ENCODE measurements around the gene TRIM63. TPM values are rescaled to one million over a fixed set of nuclear protein-coding genes. Genes with fewer than 3 reads are reported as not detected.

The TRIM63 gene
- total and polyA plus RNA-seq, 9 of the 15 experiments (the other 6 are each of a cell fraction or from before 2014, with no cell fraction given) = 0.08 to 0.57 (median 0.36) TPM

DNA sequence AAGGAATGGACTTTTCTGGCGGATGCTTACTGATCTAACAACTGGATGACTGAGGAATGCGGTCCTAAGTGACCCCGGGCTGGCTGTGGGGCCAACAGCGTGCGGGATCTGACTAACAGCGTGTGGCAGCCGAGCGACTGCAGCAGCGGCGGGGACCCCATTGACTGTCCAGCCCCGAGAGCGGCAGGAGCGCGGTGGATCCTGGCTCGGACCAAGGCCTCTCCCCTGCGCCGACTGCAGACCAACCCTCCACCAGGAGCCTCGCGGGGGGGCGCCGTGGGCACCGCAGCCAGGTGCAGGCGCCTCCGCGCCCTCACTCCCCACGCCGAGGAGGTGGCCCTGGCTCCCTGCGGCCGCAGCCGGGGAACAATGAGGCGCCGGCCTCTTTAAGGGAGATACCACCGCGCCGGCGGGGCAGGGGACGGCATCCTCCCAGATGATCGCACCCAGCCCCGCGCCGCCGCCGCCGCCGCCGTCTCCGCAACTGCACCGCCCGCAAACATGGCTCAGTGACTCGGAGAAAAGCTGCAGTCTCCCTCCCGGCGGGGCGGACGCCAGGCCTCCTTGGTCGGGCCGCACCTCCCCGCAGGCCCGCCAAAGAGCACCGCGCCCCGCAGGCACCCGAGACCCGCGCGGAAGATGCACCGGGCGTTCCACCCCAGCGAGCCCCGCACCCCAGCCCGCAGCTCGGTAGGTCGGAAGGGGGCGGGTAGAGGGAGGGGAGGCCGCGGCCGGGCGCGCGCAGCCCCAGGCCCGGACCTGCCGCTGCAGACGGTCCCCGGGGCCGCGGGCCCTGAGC, 43.5 kb upstream of the TRIM63 start (continued):
- TF ChIP-seq ZNF124 (CRISPR knock-in tag; IDR thresholded peaks at IDR 0.05) (no peak), NR4A1 (CRISPR knock-in tag; IDR thresholded peaks at IDR 0.05) (no peak), NR4A1 (tag; IDR thresholded peaks at IDR 0.05) (no peak), STAT5A (IDR thresholded peaks at IDR 0.05; ENCODE audit: borderline replicate concordance, low read length) (no peak), NONO (IDR thresholded peaks at IDR 0.05; ENCODE audit: low read depth in 2 of 2, low read length in 1 of 2) (peak; percentile 47 to 58), MXI1 (IDR thresholded peaks at IDR 0.05; ENCODE audit: low read depth, low read length) (0 out of 2 replicates have a peak, but pooled peaks have one; percentile 12), FOXA1 (IDR thresholded peaks at IDR 0.05; ENCODE audit: borderline replicate concordance) (no peak), SP1 (CRISPR knock-in tag; IDR thresholded peaks at IDR 0.05) (peak; percentile 49; the same call in 1 of the 2 replicates), LCOR (CRISPR knock-in tag; IDR thresholded peaks at IDR 0.05) (0 out of 2 replicates have a peak, but pooled peaks have one; percentile 49), JUND (IDR thresholded peaks at IDR 0.05; ENCODE audit: borderline replicate concordance, low read depth, low read length) (peak; percentile 72; the same call in 1 of the 2 replicates), JUND (tag; IDR thresholded peaks at IDR 0.05; ENCODE audit: borderline replicate concordance, low read depth, low read length) (no peak; the same call in 2 of the 3 replicates), POLR2AphosphoS2 (IDR thresholded peaks at IDR 0.05; ENCODE audit: low read length) (no peak), TBL1XR1 (IDR thresholded peaks at IDR 0.05; ENCODE audit: low read length in 2 of 2) (no peak), MTA1 (IDR thresholded peaks at IDR 0.05; ENCODE audit: borderline replicate concordance) (no peak), ZNF507 (tag; conservative IDR thresholded peaks at IDR 0.05) (no peak), RBM17 (IDR thresholded peaks at IDR 0.05; ENCODE audit: borderline replicate concordance, low read depth, low read length) (no peak), SMAD1 (IDR thresholded peaks at IDR 0.05; ENCODE audit: low read depth, low read length, partially characterized antibody) (no peak), MBD2 (IDR thresholded peaks at IDR 0.05; ENCODE audit: borderline replicate concordance, low read depth) (no peak), PTBP1 (IDR thresholded peaks at IDR 0.05; ENCODE audit: low read depth, low read length) (0 out of 2 replicates have a peak, but pooled peaks have one; percentile 22)
- TF ChIP-seq, protein P1, sequence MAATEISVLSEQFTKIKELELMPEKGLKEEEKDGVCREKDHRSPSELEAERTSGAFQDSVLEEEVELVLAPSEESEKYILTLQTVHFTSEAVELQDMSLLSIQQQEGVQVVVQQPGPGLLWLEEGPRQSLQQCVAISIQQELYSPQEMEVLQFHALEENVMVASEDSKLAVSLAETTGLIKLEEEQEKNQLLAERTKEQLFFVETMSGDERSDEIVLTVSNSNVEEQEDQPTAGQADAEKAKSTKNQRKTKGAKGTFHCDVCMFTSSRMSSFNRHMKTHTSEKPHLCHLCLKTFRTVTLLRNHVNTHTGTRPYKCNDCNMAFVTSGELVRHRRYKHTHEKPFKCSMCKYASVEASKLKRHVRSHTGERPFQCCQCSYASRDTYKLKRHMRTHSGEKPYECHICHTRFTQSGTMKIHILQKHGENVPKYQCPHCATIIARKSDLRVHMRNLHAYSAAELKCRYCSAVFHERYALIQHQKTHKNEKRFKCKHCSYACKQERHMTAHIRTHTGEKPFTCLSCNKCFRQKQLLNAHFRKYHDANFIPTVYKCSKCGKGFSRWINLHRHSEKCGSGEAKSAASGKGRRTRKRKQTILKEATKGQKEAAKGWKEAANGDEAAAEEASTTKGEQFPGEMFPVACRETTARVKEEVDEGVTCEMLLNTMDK (IDR thresholded peaks at IDR 0.05; ENCODE audit: borderline replicate concordance, insufficient read depth, low read depth, low read length, poor library complexity, severe bottlenecking) = no peak
- TF ChIP-seq, protein P2, sequence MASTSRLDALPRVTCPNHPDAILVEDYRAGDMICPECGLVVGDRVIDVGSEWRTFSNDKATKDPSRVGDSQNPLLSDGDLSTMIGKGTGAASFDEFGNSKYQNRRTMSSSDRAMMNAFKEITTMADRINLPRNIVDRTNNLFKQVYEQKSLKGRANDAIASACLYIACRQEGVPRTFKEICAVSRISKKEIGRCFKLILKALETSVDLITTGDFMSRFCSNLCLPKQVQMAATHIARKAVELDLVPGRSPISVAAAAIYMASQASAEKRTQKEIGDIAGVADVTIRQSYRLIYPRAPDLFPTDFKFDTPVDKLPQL (IDR thresholded peaks at IDR 0.05; ENCODE audit: extremely low read depth, insufficient read length) = no peak
- TF ChIP-seq, protein P3, sequence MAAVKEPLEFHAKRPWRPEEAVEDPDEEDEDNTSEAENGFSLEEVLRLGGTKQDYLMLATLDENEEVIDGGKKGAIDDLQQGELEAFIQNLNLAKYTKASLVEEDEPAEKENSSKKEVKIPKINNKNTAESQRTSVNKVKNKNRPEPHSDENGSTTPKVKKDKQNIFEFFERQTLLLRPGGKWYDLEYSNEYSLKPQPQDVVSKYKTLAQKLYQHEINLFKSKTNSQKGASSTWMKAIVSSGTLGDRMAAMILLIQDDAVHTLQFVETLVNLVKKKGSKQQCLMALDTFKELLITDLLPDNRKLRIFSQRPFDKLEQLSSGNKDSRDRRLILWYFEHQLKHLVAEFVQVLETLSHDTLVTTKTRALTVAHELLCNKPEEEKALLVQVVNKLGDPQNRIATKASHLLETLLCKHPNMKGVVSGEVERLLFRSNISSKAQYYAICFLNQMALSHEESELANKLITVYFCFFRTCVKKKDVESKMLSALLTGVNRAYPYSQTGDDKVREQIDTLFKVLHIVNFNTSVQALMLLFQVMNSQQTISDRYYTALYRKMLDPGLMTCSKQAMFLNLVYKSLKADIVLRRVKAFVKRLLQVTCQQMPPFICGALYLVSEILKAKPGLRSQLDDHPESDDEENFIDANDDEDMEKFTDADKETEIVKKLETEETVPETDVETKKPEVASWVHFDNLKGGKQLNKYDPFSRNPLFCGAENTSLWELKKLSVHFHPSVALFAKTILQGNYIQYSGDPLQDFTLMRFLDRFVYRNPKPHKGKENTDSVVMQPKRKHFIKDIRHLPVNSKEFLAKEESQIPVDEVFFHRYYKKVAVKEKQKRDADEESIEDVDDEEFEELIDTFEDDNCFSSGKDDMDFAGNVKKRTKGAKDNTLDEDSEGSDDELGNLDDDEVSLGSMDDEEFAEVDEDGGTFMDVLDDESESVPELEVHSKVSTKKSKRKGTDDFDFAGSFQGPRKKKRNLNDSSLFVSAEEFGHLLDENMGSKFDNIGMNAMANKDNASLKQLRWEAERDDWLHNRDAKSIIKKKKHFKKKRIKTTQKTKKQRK (IDR thresholded peaks at IDR 0.05; ENCODE audit: borderline replicate concordance, low read depth, low read length) = no peak
